GM18520 (cell line): ENCODE data around the gene POR.

Experiments used
- ATAC-seq: cut with Tn5 transposase; IDR thresholded peaks from one replicate; pipeline ENCODE4 v1.9.1; 2021; ENCODE audit not compliant: unreplicated experiment

Gene POR

GRCh38 chr7:75971309-75971960 lies 56.5 kb downstream of the POR start:
- ATAC-seq, result no peak

- ATAC-seq, result no peak
These were observed 57.2 kb downstream of the POR start for GRCh38 chr7:75971961-75972763.

GRCh38 chr7:75977743-75978142 lies 62.8 kb downstream of the POR start:
- no peak for ATAC-seq

- ATAC-seq, result no peak
These were observed 64.9 kb downstream of the POR start for GRCh38 chr7:75979759-75980429.

- ATAC-seq, result no peak
These were observed 65.7 kb downstream of the POR start for GRCh38 chr7:75980430-75981202.

GRCh38 chr7:75981203-75981452 lies 66.2 kb downstream of the POR start:
- ATAC-seq, result no peak

GRCh38 chr7:75981453-75982305 lies 66.7 kb downstream of the POR start:
- no peak for ATAC-seq

GRCh38 chr7:75982306-75983064 lies 67.5 kb downstream of the POR start:
- no peak for ATAC-seq

- no peak for ATAC-seq
These were observed 68.6 kb downstream of the POR start for GRCh38 chr7:75983471-75984129.

- no peak for ATAC-seq
These were observed 69.4 kb downstream of the POR start for GRCh38 chr7:75984130-75985008.

GRCh38 chr7:75985009-75985517 lies 70.1 kb downstream of the POR start:
- no peak for ATAC-seq

- no peak for ATAC-seq
These were observed 70.7 kb downstream of the POR start for GRCh38 chr7:75985518-75986146.

GRCh38 chr7:75986147-75986781 lies 71.3 kb downstream of the POR start:
- no peak for ATAC-seq

GRCh38 chr7:75987026-75987804 lies 72.3 kb downstream of the POR start:
- no peak for ATAC-seq

- ATAC-seq, result no peak
These were observed 73.0 kb downstream of the POR start for GRCh38 chr7:75987805-75988567.
